ENCODE measurements around the gene HDAC4. TPM values are rescaled to one million over a fixed set of nuclear protein-coding genes. Genes with fewer than 3 reads are reported as not detected.

The HDAC4 gene
- total RNA-seq, 2 donors from 2014 or later = 8.1 to 20.1 TPM

GRCh38 chr2:239443102-239443620, 42.3 kb upstream of the HDAC4 start:
- Histone ChIP-seq H3K27me3 (no peaks in the 10 kb centered on the region), H3K36me3 (no peaks in the 10 kb centered on the region), H3K4me3 (no peak overlapping the region), H3K27ac (no peak overlapping the region), H3K9me3 (no peaks in the 10 kb centered on the region), H3K4me1 (peaks cover 0 to 13% of the 10 kb centered on the region in 2 donors)
- no peak for TF ChIP-seq CTCF (IDR thresholded peaks at IDR 0.05)
- DNase-seq (ENCODE audit: low spot score) = no peak

- Histone ChIP-seq H3K27me3 (no peaks in the 10 kb centered on the region), H3K36me3 (no peaks in the 10 kb centered on the region), H3K4me3 (no peak overlapping the region), H3K9me3 (no peaks in the 10 kb centered on the region), H3K4me1 (peaks cover 0 to 13% of the 10 kb centered on the region in 2 donors), H3K27ac (no peak overlapping the region)
- DNase-seq (ENCODE audit: low spot score) = no peak
- TF ChIP-seq CTCF (IDR thresholded peaks at IDR 0.05) = no peak
These were observed 41.4 kb upstream of the HDAC4 start for GRCh38 chr2:239442192-239442591.

GRCh38 chr2:239441261-239442078, 40.6 kb upstream of the HDAC4 start:
- peak overlapping the region in 1 of 2 donors; percentile 10 for H3K4me3 ChIP-seq
- no peaks in the 10 kb centered on the region for H3K36me3 ChIP-seq
- no peak for TF ChIP-seq CTCF (IDR thresholded peaks at IDR 0.05)
- H3K4me1 ChIP-seq = peaks cover 0 to 13% of the 10 kb centered on the region in 2 donors
- H3K27ac ChIP-seq = no peak overlapping the region
- peak; percentile 53 for DNase-seq (ENCODE audit: low spot score)
- no peaks in the 10 kb centered on the region for H3K27me3 ChIP-seq
- no peaks in the 10 kb centered on the region for H3K9me3 ChIP-seq

- H3K4me3 ChIP-seq = peak overlapping the region in 1 of 2 donors; percentile 10
These were observed 39.7 kb upstream of the HDAC4 start for GRCh38 chr2:239440511-239440959.

GRCh38 chr2:239439754-239440315, 39.0 kb upstream of the HDAC4 start:
- Histone ChIP-seq H3K27ac (peak overlapping the region in 1 of 2 donors; percentile 2), H3K9me3 (no peaks in the 10 kb centered on the region), H3K4me1 (peaks cover 0 to 13% of the 10 kb centered on the region in 2 donors), H3K27me3 (no peaks in the 10 kb centered on the region), H3K4me3 (no peak overlapping the region), H3K36me3 (no peaks in the 10 kb centered on the region)
- peak; percentile 28 for DNase-seq (ENCODE audit: low spot score)
- TF ChIP-seq CTCF (IDR thresholded peaks at IDR 0.05) = no peak

More at GRCh38 chr2:239440511-239440959, 39.7 kb upstream of the HDAC4 start:
- DNase-seq (ENCODE audit: low spot score) = peak; percentile 58
- Histone ChIP-seq H3K4me1 (peaks cover 0 to 13% of the 10 kb centered on the region in 2 donors), H3K27me3 (no peaks in the 10 kb centered on the region), H3K36me3 (no peaks in the 10 kb centered on the region), H3K27ac (no peak overlapping the region), H3K9me3 (no peaks in the 10 kb centered on the region)
- no peak for TF ChIP-seq CTCF (IDR thresholded peaks at IDR 0.05)

Data from right atrium auricular region (tissue), 2 donors.